Choroid plexus epithelial cell (primary cell): ENCODE data around the gene G0S2.
A peak's percentile ranks its signal among the peaks of the same experiment; 100 is the strongest.

Experiments used
- DNase-seq: peaks from one replicate; pipeline ENCODE4 v3.0.0-alpha.2; 2010; ENCODE audit warnings: low read depth
- H3K4me3 ChIP-seq: 2 replicates; pipeline ENCODE4 v1.5.1; 2011; ENCODE audit warnings: low read depth, mild to moderate bottlenecking, control low read depth, low read length, moderate library complexity
- CTCF ChIP-seq: conservative IDR thresholded peaks from 2 replicates; pipeline ENCODE4 v1.5.1; 2011; ENCODE audit warnings: low read depth, mild to moderate bottlenecking, control low read depth, inconsistent platforms, low read length, moderate library complexity

G0S2 gene

GRCh38 chr1:209667103-209667502, 8.1 kb upstream of the G0S2 start:
- DNase-seq: peak; percentile 26
- TF ChIP-seq CTCF: no peak
- no peak overlapping the region for H3K4me3 ChIP-seq

- no peak for TF ChIP-seq CTCF
- H3K4me3 ChIP-seq: no peak overlapping the region
- DNase-seq: peak; percentile 19
These were observed 7.5 kb upstream of the G0S2 start for GRCh38 chr1:209667708-209668107.

DNA sequence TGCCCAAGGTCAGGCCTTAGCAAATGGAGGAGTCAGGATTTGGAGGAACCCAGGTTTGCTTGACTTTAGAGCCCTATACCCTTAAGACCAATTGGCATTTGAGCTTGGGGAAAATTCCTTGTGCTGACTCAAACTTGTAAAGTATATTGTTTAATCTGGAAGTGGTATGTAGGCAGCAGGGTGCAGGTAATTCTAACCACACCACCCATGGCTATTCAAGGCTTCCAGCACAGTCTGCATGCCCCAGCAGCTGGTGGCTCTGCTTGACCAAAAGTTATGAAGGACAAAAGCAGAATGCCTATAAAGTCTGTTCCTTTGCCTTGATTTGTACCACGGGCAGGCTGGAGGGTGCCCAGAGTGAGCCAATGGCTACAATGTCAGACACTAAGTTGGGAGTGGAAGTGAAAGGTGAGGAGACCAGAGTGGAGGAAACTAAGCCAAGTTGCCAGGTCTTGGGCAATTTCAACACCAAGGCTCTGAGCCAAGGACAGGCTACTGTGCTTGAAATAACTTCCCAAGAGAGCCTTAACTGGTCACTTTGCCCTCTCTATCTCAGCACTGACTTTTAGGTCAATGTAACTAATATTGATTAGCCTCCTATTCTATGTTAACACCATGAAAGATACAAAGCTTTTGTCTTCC, 4.7 kb upstream of the G0S2 start:
- TF ChIP-seq CTCF: no peak
- H3K4me3 ChIP-seq: no peak overlapping the region
- DNase-seq: peak; percentile 51

DNA sequence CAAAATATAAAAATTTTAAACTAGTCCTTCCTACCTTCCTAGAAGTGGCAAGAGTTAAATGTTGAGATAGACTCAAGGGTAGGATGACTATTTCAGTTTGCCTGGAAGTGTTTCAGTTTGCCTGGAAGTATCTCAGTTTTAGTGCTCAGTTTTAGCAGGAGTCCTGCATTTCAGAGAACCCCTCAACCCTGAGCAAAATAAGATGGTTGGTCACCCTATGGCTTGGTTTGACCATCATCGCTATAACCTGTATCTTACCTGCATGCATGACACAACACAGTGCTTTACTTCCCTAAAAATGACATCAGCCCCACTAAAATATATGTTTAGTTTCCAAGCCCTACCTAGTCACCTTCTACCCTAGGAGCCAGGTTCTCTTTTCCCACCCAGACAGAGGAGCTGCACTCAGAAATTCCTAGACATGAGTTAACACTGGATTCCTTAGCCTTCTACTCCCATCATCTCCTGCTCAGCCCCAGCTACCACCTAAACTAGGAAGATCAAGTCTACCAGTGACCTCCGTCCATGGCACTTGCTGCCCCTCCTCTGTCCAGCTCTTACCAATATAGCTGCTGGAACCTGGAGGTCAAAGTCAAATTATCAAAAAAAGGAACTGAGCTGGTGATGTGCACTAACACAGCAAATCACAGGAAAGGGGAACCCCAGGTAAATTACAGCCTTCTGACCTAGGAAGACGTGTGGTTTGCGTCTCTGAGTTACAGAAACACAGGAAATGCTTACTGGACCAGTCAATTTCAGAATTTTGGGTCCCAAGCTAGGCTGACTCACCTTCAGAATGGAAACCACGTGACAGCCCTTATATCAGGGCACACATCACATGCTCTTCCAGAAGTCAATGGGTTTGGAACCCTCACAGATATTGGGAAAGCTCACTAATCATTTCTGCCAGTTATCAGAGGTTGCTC, 2.2 kb upstream of the G0S2 start:
- H3K4me3 ChIP-seq: no peak overlapping the region
- DNase-seq: peak; percentile 47
- no peak for TF ChIP-seq CTCF

GRCh38 chr1:209673631-209674417, 1.4 kb upstream of the G0S2 start:
- TF ChIP-seq CTCF: no peak
- no peak for DNase-seq
- H3K4me3 ChIP-seq: no peak overlapping the region

- no peak for TF ChIP-seq CTCF
- DNase-seq: peak; percentile 47
- H3K4me3 ChIP-seq: peak overlapping the region; percentile 61
These were observed 448 bp downstream of the G0S2 start for GRCh38 chr1:209675565-209676154.
